Hepatocyte (in vitro differentiated cells): Measurements from ENCODE around the gene HLX. TPM values are rescaled to one million over a fixed set of nuclear protein-coding genes. Genes with fewer than 3 reads are reported as not detected.
A peak's percentile ranks its signal among the peaks of the same experiment; 100 is the strongest.

Experiments used
- DNase-seq: peaks from one replicate; pipeline ENCODE4 v3.0.0-alpha.2; 2016; ENCODE audit warnings: low spot score
- H2AFZ ChIP-seq: fragments of 200-600 bp; sonication (generic); 2 replicates; pipeline ENCODE4 v1.6.0; 2016; ENCODE audit warnings: antibody characterized with exemption, mild to moderate bottlenecking
- H3K27ac ChIP-seq: fragments of 200-600 bp; sonication (generic); 2 replicates; pipeline ENCODE4 v1.5.1; 2016; ENCODE audit warnings: mild to moderate bottlenecking
- H3K27me3 ChIP-seq: fragments of 200-600 bp; sonication (generic); 2 replicates; pipeline ENCODE4 v1.6.1; 2016
- H3K36me3 ChIP-seq: fragments of 200-600 bp; sonication (generic); replicated peaks from 2 replicates; pipeline ENCODE4 v1.5.1; 2016; ENCODE audit warnings: low read depth; ENCODE audit not compliant: insufficient read depth
- H3K4me1 ChIP-seq: fragments of 200-600 bp; sonication (generic); 2 replicates; pipeline ENCODE4 v1.5.1; 2016; ENCODE audit warnings: mild to moderate bottlenecking, moderate library complexity; ENCODE audit not compliant: insufficient read depth
- H3K4me2 ChIP-seq: fragments of 200-600 bp; sonication (generic); 2 replicates; pipeline ENCODE4 v1.6.0; 2016
- H3K4me3 ChIP-seq: fragments of 200-600 bp; sonication (generic); 2 replicates; pipeline ENCODE4 v1.5.1; 2016; ENCODE audit warnings: mild to moderate bottlenecking
- H3K79me2 ChIP-seq: fragments of 200-600 bp; sonication (generic); 2 replicates; pipeline ENCODE4 v1.6.0; 2017; ENCODE audit warnings: mild to moderate bottlenecking
- H3K9me2 ChIP-seq: fragments of 200-600 bp; sonication (generic); replicated peaks from 2 replicates; pipeline ENCODE4 v1.6.0; 2017; ENCODE audit warnings: mild to moderate bottlenecking; ENCODE audit not compliant: insufficient read depth
- H3K9me3 ChIP-seq: fragments of 200-600 bp; sonication (generic); 2 replicates; pipeline ENCODE4 v1.5.1; 2016; ENCODE audit warnings: low read depth, mild to moderate bottlenecking
- H4K20me1 ChIP-seq: fragments of 200-600 bp; sonication (generic); 2 replicates; pipeline ENCODE4 v1.6.0; 2016; ENCODE audit warnings: mild to moderate bottlenecking; ENCODE audit not compliant: insufficient read depth, poor library complexity, severe bottlenecking
- CTCF ChIP-seq: fragments of 200-600 bp; sonication (generic); IDR thresholded peaks from 2 replicates; pipeline ENCODE4 v1.5.1; 2016; ENCODE audit warnings: antibody characterized with exemption, mild to moderate bottlenecking; ENCODE audit not compliant: poor library complexity
- EZH2 ChIP-seq: fragments of 200-600 bp; sonication (generic); IDR thresholded peaks from 2 replicates; pipeline ENCODE4 v1.6.1; 2016; ENCODE audit warnings: antibody characterized with exemption, mild to moderate bottlenecking, borderline replicate concordance
- EZH2phosphoT487 ChIP-seq: fragments of 200-600 bp; sonication (generic); IDR thresholded peaks from one replicate; pipeline ENCODE4 v1.6.1; 2018; ENCODE audit warnings: antibody characterized with exemption, mild to moderate bottlenecking, low read depth, moderate library complexity; ENCODE audit not compliant: unreplicated experiment, severe bottlenecking
- WGBS: methylation state at CpG from one replicate; pipeline ENCODE4 v1.1.6; 2016; ENCODE audit warnings: low lambda C conversion rate; ENCODE audit errors: missing lambda C conversion rate; 5-methylcytosine and 5-hydroxymethylcytosine counted together
- polyA plus RNA-seq: library from polyadenylated mRNA; unstranded; fragments of >200 nt; fragmentation: Nextera tagmentation; extraction: Ambion mirVana; gene quantifications from 2 replicates; pipeline ENCODE4 v1.2.1, GENCODE V29; 2016
- total RNA-seq: library from RNA; depleted of rRNA; stranded (reverse); fragments of >200 nt; gene quantifications from 2 replicates; pipeline ENCODE4 v1.2.3, GENCODE V29; 2014

Gene HLX
- total and polyA plus RNA-seq, 2 experiments from 2014 or later: 1.4 to 6.1 TPM

DNA sequence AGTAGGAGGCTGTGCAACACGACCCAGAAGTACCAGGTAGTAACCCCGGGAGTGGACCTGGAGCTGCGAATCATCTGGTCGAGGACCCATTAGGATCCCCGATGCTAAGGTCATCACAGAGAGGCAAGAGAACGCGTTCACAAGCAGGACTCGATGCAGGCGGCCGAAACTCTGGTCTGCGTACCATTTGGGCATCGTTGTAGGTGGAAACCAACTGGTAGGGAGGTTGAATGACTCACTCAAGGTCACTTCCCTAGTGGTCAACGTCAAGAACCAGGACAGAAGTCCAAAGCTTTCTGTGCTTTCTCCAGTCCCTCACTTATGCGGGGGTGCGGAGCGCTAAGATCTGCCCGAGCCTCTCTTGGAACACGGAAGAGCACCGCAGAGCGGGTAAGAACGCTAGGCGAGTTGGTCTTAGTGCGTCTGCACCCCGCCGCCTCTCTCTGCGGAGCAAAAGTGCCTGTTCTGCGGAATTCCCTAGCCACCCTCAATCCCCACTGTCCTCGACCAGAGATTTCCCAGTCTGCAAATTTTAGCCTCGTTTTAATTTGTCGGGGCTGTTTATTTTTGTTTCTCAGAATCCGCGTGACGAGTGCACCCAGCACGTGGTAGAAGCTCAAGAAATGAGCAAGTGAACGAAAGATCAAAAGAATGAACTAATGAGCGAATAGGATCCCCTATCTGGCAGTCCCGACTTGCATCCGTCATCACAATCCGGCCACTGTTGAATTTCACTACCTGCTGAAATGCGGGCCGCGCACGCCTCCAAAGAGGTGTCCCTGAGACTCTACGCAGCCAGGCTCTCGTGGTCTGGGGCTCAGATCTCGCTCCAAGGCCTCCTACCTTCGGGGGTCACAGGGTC is 12.2 kb downstream of the HLX start:
- Histone ChIP-seq H2AFZ (no peak overlapping the region), H3K27me3 (peaks cover 100% of the 10 kb centered on the region), H3K9me2 (no peaks in the 10 kb centered on the region), H3K4me2 (no peak overlapping the region), H3K9me3 (no peaks in the 10 kb centered on the region), H3K4me1 (peaks cover 17% of the 10 kb centered on the region), H3K79me2 (no peaks in the 10 kb centered on the region), H3K27ac (no peak overlapping the region), H3K36me3 (no peaks in the 10 kb centered on the region), H4K20me1 (no peaks in the 10 kb centered on the region), H3K4me3 (no peak overlapping the region)
- TF ChIP-seq EZH2phosphoT487 (peak; percentile 77), EZH2 (peak; percentile 95), CTCF (no peak)
- DNase-seq: no peak
- 7% methylated on average over 47 of the region's 47 CpGs for WGBS

- DNase-seq: no peak
- no peaks in the 10 kb centered on the region for H3K9me2 ChIP-seq
- no peak for TF ChIP-seq EZH2phosphoT487
- peak; percentile 43 for TF ChIP-seq EZH2
- H4K20me1 ChIP-seq: no peaks in the 10 kb centered on the region
- H2AFZ ChIP-seq: no peak overlapping the region
- H3K36me3 ChIP-seq: no peaks in the 10 kb centered on the region
- H3K27me3 ChIP-seq: peaks cover 100% of the 10 kb centered on the region
- H3K4me2 ChIP-seq: no peak overlapping the region
- peaks cover 17% of the 10 kb centered on the region for H3K4me1 ChIP-seq
- H3K4me3 ChIP-seq: no peak overlapping the region
- no peaks in the 10 kb centered on the region for H3K79me2 ChIP-seq
- H3K9me3 ChIP-seq: no peaks in the 10 kb centered on the region
- H3K27ac ChIP-seq: no peak overlapping the region
- 7% methylated on average over 16 of the region's 16 CpGs for WGBS
Measured at GRCh38 chr1:220892086-220892376, 12.8 kb downstream of the HLX start.

GRCh38 chr1:220892997-220893700 is 13.9 kb downstream of the HLX start:
- H3K9me2 ChIP-seq: no peaks in the 10 kb centered on the region
- H3K4me3 ChIP-seq: no peak overlapping the region
- no peaks in the 10 kb centered on the region for H4K20me1 ChIP-seq
- H3K9me3 ChIP-seq: no peaks in the 10 kb centered on the region
- H3K4me2 ChIP-seq: no peak overlapping the region
- no peaks in the 10 kb centered on the region for H3K79me2 ChIP-seq
- no peak overlapping the region for H3K27ac ChIP-seq
- H3K36me3 ChIP-seq: no peaks in the 10 kb centered on the region
- H3K4me1 ChIP-seq: peaks cover 17% of the 10 kb centered on the region
- TF ChIP-seq EZH2phosphoT487: peak; percentile 22
- no peak for TF ChIP-seq EZH2
- TF ChIP-seq CTCF: no peak
- no peak for DNase-seq
- 19% methylated on average over 18 of the region's 18 CpGs for WGBS
- H2AFZ ChIP-seq: no peak overlapping the region
- peaks cover 96% of the 10 kb centered on the region for H3K27me3 ChIP-seq

DNA sequence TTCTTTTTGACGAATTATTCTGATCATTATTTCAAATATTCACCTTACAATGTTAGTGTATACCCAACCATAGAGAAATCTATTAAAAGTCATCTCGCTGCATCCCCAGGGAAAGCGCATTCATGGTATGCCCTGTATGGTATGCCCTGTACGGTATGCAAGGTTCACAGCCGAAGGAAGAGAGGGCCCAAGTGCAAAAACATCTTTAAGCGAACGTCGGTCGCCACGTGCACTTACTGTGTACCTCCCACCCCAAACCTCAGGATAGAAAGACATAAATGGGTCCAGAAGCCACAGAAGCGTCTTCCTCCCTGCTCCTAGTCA is 14.4 kb downstream of the HLX start:
- Histone ChIP-seq H3K9me3 (no peaks in the 10 kb centered on the region), H3K79me2 (no peaks in the 10 kb centered on the region), H3K4me3 (peak overlapping the region; percentile 18), H3K4me1 (peaks cover 17% of the 10 kb centered on the region), H3K9me2 (no peaks in the 10 kb centered on the region), H3K27me3 (peaks cover 96% of the 10 kb centered on the region), H3K4me2 (peak overlapping the region; percentile 89), H3K36me3 (no peaks in the 10 kb centered on the region), H2AFZ (peak overlapping the region; percentile 76), H4K20me1 (no peaks in the 10 kb centered on the region), H3K27ac (no peak overlapping the region)
- TF ChIP-seq EZH2phosphoT487 (peak; percentile 3), CTCF (no peak), EZH2 (no peak)
- WGBS: 4% methylated on average over 11 of the region's 11 CpGs
- no peak for DNase-seq
